Inflammatory macrophage (primary cell): Measurements from ENCODE around the gene RPA1.
A peak's percentile ranks its signal among the peaks of the same experiment; 100 is the strongest.

Source experiments
- DNase-seq, 2 donors: peaks; one replicate each; pipeline ENCODE4 v3.0.0-alpha.2; 2020 to 2022

RPA1 gene

GRCh38 chr17:1912146-1912545, 82.3 kb downstream of the RPA1 start:
- DNase-seq = no peak

DNA sequence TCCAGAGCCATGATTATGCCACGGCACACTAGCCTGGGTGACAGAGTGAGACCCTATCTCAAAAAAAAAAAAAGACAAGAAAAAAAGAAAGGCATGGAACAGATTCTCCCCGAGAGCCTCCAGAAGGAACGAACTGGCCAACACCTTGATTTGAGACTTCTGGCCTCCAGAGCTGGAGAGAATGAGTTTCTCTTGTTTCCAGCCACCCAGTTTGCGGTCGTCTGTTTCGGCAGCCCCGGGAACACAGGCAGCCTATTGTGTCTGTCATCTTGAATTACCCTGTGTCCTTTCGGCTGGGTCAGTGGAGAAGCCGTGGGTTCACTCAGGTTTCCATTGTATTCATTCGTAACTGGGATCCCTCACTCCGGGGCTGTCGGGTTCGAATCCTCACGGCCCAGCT, 83.9 kb downstream of the RPA1 start:
- DNase-seq = no peak

GRCh38 chr17:1914661-1915083, 84.9 kb downstream of the RPA1 start:
- DNase-seq = no peak

GRCh38 chr17:1915889-1916288, 86.1 kb downstream of the RPA1 start:
- peak; percentile 3 to 4 for DNase-seq

GRCh38 chr17:1916316-1916715, 86.5 kb downstream of the RPA1 start:
- no peak for DNase-seq

DNA sequence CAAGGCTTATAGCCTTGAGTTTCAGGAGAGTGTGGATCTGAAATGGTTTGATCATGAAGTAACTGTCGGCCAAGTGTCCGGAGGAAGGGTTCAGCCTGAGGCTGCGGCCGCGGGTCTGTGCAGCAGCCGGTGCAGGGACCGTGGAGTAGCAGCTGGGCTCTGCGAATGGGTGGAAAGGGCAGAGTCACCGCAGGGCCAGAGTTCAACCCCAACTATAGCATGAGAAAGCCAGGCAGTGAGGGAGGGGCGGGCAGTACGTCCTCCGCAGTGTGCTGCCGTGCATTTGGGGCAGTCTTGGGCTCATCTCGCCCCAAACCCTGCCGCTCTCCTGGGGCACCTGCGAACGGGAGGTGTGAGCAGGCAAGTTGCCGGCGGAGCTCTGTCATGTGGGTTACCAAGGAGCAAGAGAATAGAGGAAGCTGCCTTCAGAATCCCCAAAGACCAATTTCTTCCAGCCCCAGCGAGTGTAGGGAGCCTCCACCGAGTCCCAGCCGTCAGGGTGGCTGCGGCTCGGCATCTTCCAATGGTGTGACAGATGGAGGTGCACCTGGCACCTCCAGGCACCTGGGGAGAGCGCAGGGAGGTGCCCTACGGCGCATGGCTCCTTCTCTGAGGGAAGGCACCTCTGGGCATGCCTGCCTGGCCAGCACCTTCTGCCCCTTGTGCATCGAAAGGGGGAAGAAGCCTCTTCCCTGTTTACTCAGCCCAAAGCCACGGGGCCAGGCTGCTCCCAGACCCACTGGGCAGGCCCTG, 87.3 kb downstream of the RPA1 start:
- DNase-seq = peak in 1 of 2 donors; percentile 8

DNA sequence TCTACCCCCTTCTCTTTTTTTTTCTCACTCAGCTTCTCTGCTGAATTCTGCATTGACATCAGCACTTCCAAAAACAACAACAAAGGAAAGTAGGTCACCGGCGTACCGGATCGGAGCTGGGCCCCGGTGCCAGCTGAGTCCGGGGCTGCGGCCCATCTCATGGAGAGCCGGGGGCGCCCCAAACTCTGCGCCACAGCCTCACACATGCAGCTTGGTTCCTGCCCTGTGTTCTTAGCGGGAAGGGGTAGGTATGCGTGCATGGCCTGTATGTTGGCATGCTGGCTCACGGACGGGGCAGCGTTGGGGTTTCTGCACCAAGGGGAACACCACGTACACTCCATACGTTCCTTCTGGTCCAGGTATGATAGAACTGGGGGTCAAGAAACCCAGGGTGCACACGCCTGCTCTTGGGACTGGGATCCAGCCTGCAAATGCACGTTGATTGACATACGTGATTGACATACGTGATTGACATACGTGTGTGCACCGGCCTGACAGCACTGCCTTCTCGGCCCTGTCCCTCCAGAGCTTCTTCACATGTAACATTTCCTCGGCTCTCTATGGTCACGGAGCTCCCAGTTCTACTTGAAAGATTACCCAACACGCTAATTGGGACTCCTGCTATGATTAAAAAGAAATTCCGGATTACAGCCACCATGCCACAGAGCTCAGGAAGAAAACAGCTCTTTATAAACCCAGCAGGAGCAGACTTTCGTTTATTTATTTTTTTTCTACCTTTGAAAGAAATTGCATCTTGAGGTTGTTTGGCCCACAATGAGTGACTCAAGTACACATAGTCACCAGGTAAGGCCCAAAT, 88.7 kb downstream of the RPA1 start:
- no peak for DNase-seq

DNA sequence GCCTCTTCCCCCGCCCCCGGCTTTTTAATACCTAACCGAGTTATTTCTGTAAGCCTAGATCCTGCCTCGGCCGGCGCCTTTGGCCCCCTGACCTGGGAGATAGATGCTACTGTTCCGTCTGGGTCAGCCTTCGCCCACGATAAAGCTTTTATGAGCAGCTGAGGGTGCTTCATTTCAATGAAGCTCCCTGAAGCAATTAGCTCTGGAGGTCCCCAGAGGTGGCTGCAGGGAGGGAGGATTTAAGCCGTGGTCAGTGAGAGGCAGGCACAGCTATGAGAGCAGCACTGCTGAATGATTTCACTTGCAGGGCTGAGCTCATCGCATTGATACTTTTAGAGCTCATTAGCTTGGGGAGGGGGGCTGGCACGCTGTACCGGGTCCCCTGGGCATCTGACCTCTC, 89.4 kb downstream of the RPA1 start:
- no peak for DNase-seq

GRCh38 chr17:1920948-1921351, 91.1 kb downstream of the RPA1 start:
- no peak for DNase-seq

- DNase-seq = no peak
These were observed 99.2 kb downstream of the RPA1 start for GRCh38 chr17:1928976-1929375.

DNA sequence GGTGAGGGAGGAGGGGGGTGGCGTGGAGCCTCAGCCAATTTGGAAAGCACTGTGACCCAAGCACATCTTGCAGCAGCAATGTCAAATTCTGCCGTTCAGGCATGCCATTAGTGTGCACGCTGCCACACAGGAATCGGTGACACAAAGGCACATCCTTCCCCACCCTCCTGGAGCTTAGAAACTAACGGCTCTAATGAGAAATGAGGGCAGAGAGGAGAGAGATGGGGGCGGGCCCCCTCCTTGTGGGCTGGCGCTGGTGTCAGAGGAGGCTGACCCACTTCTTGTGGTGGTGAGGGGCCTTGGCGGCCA, 100.5 kb downstream of the RPA1 start:
- no peak for DNase-seq

DNA sequence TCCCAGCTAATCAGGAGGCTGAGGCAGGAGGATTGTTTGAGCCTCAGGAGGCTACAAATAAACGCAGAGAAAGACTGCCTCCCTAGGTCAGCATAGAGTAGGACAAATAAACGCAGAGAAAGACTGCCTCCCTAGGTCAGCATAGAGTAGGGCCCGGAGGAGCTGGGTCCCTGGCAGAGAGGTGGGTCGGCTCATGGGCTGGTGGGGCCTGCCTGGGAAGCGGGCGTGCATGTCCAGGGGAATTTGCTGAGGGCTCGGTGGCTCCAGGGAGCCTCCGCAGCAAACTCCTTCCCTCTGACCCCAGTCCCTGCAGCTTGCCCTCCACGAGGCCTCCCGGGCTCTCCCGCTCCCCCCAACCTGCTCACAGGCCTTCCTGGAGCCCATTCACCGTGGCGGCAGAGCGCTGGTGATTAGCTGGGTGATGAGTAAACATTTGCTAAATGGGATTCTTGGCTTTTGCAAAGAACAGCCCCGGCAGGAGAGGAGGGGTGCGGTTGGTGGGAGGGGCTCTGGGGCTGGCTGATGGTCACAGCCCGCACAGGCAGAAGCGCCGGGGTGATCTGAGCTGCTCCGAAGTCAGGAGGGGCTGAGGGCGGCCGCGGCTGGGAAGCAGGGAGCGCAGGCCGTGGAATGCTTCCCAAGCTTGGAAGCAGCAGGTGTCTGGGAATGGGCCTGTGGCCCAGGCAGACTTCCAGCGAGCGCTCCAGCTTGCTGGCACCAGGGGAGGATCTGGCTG, 102.2 kb downstream of the RPA1 start:
- no peak for DNase-seq

DNA sequence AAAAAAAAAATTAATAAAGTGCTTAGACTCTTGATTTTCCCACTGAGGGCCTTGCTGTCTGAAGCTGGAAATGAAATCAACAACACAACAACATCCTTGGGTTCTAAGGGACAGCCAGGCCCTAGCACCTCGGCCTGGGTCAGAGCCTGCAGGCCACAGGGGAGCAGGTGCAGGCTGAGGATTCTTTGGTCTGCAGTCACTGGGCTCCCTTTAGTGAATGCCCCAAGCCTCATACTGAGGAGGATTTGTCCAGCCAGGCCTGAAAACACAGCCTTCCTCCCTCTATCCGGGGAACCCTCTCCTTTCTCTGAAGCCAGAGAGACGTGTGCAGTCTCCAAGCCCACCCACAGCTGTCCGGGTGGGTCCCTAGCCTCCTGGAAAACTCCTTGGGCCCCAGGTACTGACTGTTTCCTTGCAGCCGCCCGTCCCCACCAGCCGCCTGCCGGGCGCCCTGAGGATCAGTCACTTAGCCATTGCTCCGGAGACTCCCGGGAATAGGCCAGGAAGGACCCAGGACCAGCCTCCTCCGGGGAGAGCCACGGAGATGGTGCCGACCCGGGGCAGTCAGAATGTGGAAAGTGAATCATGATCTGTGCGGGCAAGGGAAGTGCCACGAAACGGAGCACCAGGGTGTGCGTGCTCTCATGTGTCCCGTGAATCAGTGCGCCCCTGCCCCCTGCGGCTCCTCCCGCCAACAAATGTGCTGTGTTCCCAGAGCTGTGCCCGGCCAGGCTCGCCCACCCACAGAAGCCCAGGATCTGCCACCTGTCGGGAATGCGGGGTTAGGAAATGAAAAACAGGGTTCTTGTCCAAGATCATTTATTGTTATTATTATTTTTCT, 104.3 kb downstream of the RPA1 start:
- no peak for DNase-seq

DNA sequence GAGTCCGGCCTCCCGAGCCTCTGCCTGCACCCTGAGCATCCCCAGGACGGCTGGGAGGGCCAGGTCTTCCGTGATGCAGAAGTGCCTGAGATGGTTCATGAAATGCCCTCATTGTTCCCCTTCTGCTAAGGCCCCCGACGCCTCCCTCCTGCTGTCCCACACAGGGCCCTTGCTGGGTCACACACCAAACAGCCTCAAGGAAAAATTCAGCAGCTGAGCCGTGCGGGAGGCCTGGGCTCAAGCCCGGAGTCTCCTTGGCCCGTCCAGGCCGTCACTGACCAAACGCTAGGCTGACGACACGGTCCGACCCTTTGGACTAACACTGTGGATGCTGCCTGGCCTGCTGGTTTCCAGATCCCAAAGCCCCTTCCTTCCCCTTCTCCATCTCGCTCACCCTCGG, 105.1 kb downstream of the RPA1 start:
- no peak for DNase-seq

- no peak for DNase-seq
These were observed 107.0 kb downstream of the RPA1 start for GRCh38 chr17:1936766-1937165.

DNA sequence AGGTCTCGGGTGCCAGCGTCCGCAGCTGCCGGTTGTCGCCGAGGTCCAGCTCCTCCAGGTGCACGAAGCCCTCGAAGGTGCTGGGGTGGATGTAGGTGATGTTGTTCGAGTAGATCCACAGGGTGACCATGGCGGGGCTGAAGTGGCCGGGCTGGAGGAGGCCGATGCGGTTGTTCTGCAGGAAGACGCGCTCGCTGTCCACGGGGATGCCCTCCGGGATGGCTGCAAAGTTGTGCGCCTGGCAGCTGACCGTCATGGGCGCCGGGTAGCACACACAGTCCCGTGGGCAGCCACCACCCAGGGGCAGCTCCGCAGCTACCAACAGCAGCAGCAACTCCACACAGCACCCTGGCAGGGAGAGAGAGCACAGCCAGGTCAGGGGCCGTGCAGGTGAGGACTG, 107.7 kb downstream of the RPA1 start:
- no peak for DNase-seq

GRCh38 chr17:1939981-1940809, 110.4 kb downstream of the RPA1 start:
- DNase-seq = no peak

DNA sequence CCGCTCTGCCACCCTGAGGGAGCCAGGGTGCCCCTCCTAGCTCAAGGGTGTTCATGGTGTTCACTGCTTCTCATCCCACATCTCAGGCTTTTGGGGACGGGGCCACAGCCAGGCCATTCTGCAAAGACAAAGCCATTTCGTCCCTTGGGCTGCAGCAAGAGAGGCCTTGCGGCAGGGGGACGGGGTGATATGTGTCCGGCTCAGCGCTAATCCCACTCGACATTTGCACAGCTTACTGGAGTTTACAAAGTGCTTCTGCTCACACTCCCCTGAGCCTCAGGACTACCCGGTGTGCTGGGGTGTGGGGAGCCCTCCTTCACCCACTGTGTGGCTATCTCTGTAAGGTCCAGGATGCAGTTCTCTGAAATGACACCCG, 111.0 kb downstream of the RPA1 start:
- no peak for DNase-seq

DNA sequence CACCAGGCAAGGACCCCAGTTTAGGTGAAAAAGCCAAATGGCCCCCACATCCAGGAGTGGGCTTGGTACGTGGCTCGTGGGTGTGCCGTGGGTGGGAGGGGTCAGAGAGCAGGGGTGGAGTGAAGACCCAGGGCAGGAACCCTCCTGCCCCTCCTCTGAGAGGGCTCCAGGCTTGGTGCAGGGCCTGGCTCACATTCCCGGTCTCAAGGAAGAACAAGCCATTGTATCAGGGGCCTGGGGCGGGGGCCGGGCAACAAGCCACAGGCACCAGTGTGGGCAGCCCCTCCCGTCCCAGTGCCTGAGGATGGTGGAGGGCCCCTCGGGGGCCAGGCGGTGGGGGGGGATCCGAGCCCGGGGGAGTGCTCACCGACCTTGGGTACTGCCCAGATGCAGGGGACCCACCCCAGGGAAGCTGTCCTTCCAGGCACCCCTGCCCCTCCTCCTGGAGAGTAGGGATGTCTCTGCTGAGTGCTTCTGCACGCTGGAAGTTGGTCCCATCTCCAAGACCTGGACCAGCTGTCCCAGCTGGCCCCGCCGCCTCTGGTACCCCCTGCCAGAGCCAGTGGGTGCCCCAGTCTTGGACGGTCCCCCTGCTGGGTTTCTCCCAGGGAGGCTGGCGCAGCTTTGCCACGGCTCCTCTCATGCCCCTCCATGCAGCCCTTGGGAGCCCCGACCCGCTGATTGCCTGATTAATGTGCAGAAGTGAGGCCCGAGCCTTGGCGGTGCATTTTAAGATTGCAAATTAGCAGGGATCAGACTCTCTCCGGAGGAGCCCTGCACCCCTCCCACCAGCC, 111.7 kb downstream of the RPA1 start:
- no peak for DNase-seq

DNA sequence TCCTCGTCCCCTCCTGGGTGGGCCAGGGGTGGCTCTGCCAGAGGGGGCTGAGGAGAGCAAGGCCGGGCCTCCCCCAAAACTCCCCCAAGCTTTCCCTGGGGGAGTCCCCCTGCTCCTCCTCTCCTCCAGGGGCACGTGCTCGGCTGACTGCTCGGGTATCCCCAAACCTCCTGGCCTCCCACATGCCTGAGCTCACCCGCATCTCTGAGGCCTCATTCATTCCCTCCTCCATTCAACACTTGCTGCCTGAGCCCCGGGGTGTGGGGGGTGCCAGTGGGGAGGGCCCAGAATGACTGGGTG, 112.2 kb downstream of the RPA1 start:
- no peak for DNase-seq
